Renal cortex interstitium (tissue), 11 donors: ENCODE results near the gene TRIM71. TPM values are rescaled to one million over a fixed set of nuclear protein-coding genes. Genes with fewer than 3 reads are reported as not detected.

Experiments used
- DNase-seq, 11 donors: peaks; one replicate each; pipeline ENCODE4 v3.0.0-alpha.2; 2013; ENCODE audit warnings: low read depth in 9 of 11, low spot score in 4 of 11; ENCODE audit errors: extremely low read depth in 1 of 11
- polyA plus RNA-seq, 3 donors: library from polyadenylated mRNA; unstranded; fragments of 120-200 nt; gene quantifications; one replicate each; pipeline ENCODE4 v1.2.1, GENCODE V29; 2013; ENCODE audit not compliant: insufficient read length in 3 of 3

The TRIM71 gene
- polyA plus RNA-seq, 3 donors, result 7.5 to 8.5 (median 8.3) TPM

DNA sequence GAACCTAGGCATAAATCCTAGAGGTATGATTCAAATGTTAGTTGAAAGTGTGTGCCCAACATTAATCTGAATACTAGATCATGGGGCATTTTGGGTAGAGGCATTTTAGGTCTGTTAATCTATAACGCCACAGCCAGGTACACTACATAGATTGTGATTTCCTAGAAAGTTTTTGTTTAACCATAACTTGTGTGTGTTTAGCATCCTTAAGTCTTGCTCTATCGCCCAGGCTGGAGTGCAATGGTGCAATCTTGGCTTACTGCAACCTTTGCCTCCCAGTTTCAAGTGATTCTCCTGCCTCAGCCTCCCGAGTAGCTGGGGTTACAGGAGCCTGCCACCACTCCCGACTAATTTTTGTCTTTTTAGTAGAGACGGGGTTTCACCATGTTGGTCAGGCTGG lies 59.1 kb downstream of the TRIM71 start:
- DNase-seq, result no peak

DNA sequence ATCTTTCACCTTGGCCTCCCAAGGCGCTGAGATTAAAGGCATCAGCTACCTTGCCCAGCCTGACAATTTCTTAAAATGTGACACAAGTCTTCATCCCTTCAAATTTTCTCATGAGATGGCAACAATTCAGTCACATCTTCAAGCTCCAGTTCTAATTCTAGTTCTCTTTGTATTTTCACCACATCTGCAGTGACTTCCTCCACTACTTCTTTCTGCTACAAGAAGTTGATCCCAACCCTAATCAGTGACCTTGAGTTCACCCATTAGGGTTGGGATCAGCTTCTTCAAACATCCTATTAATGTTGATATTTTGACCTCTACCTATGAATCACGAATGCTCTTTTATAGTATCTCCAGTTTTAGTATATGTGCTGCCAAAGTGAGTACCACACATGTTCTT lies 59.8 kb downstream of the TRIM71 start:
- no peak for DNase-seq

DNA sequence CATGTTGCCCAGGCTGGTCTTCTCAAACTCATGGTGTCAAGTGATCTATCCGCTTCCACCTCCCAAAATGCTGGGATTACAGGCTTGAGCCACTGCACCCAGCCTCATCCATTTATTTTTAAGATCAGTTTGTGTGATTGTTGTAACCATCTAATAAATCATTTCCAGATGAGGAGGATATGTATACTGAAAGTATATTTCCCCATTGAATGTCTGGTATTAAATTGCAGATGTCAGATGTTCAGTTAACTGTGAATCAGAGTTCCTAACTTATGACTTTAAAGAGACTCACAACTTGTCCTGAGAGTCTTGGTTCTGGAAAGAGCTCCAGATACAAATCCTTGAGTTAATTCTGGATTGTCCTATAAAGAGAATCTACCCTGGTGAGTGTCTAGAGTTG lies 62.4 kb downstream of the TRIM71 start:
- no peak for DNase-seq

DNA sequence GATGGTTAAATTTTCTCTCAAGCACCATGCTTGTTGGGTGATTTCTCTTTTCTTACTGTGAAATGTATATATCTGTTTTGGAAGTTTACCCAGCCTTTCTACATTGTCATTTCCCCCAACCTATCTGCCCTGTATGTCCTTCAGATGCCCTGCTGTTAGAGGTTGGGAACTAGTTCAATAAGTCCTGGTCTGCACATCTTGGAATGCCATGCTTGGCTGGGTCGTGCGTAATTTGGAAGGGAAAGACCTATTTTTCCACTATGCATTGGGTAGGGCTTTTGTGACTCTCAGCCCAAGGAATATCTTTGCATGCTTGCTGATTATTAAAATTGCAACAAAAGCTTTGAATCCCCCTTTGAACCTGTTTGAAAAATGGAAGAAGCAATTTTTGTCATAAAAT lies 63.8 kb downstream of the TRIM71 start:
- no peak for DNase-seq

DNA sequence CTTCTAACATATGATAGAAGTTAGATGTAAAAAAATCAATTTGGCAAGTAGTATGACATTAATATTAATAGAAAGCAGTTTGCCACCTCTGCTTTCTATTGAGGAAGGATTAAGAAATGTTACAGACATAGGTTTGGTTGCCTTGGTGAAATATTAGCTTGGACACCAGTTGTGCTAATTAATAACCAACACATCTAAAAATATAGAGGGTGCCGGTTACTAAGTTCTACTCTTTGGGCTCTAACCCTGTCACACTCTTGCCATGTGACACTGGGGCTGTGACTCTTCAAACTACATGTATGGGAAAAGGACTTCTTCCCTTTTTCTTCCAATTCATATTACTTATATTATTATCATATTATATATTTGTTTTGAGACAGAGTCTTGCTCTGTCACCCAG lies 64.4 kb downstream of the TRIM71 start:
- no peak for DNase-seq

DNA sequence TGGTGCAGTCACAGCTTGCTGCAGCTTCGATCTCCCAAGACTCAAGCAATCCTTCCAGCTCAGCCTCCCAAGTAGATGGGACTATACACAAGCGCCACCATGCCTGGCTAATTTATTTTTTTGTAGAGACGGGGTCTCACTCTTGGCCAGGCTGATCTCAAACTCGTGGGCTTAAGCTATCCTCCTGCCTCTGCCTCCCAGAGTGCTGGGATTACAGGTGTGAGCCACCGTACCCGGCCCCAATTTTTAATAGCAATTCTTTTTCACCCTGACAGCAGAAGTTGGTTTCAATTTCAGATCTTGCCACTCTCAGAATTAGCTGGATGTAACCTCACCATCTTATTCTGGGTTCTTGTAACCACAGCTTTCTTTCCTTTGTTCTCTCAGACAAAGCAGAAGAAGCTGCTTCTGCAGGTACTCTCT lies 64.8 kb downstream of the TRIM71 start:
- DNase-seq, result no peak

DNA sequence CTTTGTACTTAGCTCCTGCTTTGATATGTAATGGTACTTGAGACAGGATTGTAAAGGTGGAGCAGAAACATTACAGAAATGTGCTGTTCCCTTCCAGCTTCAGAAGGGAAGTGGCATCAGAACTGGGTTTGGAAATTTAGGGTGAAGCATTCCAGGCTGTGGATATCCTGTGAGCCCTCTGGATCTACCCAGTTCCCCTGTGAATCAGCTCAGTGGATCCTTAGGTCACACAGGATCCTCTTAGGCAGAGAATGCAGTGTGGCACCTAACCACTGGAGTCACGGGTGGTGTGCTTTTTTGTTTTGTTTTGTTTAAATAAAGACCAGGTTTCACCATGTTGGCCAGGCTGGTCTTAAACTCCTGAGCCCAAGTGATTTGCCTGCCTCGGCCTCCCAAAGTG lies 66.0 kb downstream of the TRIM71 start:
- no peak for DNase-seq

DNA sequence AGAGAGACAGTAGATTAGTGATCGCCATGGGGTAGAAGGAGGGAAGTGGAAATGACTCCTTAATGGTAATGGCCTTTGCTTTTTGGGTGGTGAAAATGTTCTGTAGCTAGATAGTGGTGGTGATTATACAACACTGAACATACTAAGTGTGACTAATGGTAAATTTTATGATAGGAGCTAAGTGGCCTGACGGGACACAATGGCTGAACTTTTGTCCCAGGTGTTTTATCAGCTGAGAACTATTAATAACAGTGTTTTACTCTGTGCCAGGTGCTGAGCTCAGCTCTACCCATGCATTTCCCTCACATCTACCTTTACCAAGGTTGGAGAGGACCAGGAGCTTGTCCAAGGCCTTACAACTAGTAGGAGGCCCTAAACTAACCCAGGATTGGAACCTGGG lies 66.8 kb downstream of the TRIM71 start:
- no peak for DNase-seq

DNA sequence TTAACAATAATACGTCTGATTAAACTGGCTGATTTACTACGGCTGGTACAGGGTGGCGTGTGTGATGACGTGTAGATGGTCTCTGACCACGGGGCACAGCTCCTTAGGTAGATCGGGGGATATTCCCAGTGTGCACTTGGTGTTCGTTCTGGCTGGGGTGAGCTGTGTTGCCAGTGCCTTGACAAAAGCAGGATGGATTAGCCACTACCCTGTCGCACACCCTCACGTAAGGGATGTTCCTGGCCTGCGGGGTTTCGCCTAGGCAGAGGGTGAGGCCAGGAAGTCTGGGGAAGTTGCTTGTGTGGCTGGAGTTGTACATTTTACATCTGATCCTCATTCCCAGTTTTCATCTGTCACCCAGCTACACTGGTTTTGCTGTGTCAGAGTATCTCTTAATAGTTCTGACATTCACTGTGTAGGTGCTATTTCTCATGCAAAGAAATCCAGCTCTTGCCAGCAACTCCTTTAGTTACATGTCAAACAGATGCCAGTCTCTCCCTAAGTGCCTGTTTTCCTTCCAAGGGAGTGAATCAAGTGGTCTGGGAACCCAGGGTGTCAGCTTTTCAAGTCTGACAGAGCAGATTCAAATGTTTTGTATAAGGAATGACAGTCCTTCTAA lies 67.6 kb downstream of the TRIM71 start:
- no peak for DNase-seq

DNA sequence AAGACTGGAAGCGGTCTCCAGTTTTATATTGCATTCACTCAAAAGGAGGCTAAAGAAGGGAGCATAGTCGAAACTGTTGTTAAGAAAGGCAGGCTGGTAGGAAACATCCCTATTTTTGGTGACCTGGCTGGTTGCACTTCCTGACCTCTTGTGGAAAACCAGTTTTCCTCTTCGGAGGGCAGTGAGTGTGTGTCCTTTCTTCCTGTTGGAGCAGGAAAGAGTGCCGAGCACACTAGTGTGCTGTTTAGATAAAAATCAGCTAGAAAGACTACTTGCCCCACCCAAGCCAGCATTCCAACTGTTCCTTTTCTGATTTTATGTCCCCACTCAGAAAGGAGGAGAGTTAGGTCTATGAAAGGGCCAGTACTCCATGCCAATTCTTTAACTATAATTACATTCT lies 68.5 kb downstream of the TRIM71 start:
- no peak for DNase-seq

DNA sequence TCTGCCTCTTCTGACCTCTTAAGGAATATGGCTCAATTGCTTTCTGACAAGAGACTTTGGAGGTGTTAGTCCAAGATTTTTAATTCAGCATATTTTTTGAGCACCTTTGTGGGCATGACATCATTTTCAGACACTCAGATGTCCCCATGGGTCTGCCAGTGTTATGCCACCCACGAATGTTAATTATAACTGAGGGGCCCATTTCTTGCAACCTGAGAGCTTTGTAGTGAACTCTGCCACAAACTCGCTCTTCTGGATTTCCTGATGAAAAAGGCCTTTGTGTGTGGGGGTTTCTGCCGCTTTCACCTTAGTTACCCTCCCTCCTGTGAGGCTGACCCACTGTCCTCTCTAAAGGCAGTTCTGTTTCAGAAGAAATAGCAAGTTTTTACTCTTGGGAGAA lies 69.1 kb downstream of the TRIM71 start:
- no peak for DNase-seq

DNA sequence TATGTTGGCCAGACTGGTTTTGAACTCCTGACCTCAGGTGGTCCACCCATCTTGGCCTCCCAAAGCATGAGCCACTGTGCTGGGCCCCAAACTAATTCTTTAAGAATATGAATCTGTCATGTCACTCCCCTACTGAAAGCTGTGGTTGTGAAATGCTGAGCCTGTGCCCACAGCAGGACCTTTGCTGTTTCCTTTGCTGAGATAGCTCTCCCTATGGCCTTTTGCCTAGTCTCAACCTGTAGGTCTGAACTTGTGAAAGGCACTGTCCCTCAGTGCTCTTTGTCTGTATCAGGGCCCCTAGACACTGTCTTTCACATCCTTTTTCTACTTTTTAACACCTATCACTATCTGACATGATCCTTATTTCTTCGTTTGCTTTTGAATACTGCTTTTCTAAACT lies 70.9 kb downstream of the TRIM71 start:
- no peak for DNase-seq

DNA sequence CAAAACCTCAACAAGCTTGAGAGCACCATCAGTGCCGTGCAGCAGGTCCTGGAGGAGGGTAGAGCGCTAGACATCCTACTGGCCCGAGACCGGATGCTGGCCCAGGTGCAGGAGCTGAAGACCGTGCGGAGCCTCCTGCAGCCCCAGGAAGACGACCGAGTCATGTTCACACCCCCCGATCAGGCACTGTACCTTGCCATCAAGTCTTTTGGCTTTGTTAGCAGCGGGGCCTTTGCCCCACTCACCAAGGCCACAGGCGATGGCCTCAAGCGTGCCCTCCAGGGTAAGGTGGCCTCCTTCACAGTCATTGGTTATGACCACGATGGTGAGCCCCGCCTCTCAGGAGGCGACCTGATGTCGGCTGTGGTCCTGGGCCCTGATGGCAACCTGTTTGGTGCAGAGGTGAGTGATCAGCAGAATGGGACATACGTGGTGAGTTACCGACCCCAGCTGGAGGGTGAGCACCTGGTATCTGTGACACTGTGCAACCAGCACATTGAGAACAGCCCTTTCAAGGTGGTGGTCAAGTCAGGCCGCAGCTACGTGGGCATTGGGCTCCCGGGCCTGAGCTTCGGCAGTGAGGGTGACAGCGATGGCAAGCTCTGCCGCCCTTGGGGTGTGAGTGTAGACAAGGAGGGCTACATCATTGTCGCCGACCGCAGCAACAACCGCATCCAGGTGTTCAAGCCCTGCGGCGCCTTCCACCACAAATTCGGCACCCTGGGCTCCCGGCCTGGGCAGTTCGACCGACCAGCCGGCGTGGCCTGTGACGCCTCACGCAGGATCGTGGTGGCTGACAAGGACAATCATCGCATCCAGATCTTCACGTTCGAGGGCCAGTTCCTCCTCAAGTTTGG lies 72.9 kb downstream of the TRIM71 start:
- DNase-seq, result no peak

DNA sequence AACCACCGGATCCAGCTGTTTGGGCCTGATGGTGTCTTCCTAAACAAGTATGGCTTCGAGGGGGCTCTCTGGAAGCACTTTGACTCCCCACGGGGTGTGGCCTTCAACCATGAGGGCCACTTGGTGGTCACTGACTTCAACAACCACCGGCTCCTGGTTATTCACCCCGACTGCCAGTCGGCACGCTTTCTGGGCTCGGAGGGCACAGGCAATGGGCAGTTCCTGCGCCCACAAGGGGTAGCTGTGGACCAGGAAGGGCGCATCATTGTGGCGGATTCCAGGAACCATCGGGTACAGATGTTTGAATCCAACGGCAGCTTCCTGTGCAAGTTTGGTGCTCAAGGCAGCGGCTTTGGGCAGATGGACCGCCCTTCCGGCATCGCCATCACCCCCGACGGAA lies 73.6 kb downstream of the TRIM71 start:
- no peak for DNase-seq

DNA sequence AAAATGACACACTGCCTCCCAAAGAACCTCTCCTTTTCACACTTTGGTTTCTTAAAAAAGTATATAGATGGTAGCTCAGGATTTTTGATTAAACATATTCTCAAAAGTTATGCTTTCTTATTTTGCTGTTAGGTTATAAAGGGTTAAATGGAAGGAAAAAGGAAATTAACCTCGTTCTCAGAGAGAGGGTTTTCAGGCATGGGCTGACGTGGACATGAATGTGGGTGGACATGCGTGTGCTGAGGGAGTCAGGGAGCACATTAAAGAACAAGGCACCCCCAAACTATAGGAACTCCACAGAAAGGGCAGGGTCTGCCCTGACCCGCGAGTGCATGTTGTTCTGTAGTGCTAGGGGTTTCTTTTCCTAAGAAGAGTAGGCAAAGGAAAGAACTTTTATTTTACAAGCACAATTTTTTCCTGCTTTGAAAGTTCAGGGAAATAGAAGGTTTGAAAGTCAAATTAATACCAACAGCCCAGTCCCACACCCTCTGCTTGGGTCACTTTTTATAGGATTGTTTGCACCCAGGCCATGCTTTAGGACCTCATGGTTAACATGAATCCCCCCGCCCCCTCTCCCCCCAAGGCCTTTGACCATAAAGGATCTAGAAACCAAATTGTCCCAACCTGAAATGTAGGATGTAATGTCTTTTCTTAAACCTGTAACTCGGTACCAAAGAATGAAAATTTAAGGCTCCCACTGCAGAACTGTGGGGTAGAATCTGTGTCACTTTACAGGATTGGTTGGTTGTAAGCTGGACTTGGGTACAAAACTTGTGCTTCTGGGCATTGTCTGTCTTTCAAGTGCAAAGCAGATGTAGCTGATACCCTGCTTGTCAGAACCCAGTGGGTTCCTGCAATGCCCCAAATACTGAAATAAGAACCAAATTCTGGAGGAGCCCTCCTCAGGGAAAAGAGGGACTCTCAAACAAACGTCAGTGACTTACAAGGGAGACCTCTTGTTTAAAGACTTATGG lies 75.1 kb downstream of the TRIM71 start:
- DNase-seq, result no peak

DNA sequence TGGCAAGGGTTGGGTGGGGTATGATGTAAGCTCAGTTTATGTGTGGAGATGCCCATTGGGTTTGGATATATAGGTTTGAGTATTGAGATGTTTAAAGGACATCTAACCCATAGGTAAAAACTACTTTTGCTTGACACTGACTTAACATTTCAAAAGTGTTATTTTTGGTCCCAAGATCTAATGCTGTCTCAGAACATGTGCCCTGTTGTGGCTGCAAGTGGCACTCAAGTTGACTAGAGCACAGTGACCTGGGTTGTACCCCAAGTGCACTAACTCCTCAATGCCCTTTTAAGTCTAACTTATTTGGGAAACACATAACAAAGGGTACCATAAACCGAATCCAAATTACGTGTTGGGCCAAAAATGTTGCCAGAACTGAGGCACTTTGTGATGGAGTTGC lies 77.2 kb downstream of the TRIM71 start:
- no peak for DNase-seq

DNA sequence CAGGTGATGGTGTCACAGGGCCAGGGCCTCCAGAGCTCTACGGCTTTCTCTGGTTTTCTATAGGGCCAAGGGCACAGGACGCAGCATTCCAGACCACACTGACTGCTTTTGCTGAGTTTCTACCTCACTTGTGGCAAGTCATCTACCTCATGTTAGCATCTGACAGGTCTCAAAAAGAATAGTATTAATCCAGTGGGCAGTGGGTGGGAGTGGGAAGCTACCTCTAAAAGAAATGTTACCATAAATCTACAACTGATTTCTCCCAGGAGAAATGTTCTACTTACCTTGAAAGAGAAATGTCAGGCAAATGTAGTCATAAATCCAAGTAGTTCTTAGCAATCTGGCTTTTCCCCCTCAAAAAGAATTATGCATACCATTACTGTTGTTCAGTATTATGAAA lies 77.9 kb downstream of the TRIM71 start:
- DNase-seq, result no peak

DNA sequence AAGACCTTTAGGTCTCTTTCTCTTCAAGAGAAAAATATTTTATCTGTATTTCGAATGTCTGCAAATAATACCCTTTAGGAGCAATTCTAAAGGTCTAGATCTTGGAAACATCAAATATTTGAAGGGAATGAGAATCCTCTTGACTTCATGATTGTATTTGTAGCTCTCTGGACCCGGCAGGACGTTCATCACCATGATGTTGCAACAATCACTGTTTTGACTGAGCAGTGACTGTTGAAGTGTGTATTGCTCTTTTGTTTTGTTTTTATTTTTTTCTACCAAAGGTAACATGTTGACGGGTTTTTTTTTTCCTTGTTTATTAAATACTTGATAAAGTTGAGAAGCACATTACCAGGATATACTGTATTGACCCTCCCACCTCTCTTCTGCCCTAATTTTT lies 78.3 kb downstream of the TRIM71 start:
- DNase-seq, result no peak

DNA sequence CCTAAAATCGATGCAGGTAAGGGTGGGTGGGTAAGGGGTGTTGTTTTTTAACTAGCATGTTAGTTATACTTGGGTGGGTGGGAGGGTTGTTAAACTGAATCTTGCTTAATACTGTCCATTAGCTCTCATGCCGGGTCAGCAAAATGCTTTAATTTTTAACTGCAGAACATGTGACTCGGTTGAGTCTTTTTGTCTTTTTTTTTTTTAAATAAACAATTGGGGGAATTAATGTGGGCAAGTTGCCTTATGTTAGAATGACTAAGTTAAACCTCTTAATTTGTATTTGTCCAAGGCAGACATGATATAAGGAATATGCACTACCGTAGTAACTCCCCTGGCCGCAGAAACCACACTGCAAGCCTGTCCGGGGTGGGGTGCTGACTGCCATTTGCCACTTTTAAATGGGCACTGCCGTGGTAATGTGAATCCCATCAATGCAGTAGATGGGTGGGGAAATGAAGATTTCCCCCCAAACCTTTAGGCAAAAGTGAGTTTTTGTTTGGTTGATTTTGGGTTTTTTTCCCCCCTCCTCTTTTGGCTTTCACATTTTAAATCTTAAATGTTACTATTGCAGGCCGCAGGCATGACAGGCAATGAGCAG lies 79.3 kb downstream of the TRIM71 start:
- no peak for DNase-seq
